SK-N-SH (cell line): ENCODE measurements around the gene MAPKAP1.

Experiments
- EP300 ChIP-seq, 2 experiments: IDR thresholded peaks; 2 replicates each; pipeline versions ENCODE4 v1.4.0 to v1.6.1; 2012; ENCODE audit warnings: borderline replicate concordance in 1 of 2, low read depth in 1 of 2, low read length in 1 of 2
- EZH2phosphoT487 ChIP-seq: fragments of 200-600 bp; sonication (generic); IDR thresholded peaks from 2 replicates; pipeline ENCODE4 v1.6.1; 2017; ENCODE audit warnings: low read depth, mixed run types, mild to moderate bottlenecking, antibody characterized with exemption, moderate library complexity, borderline replicate concordance
- MEF2A ChIP-seq: IDR thresholded peaks from 2 replicates; pipeline ENCODE4 v1.4.0; 2012; ENCODE audit warnings: low read depth, borderline replicate concordance
- MXI1 ChIP-seq: IDR thresholded peaks from 2 replicates; pipeline ENCODE4 v1.6.1; 2012; ENCODE audit warnings: mild to moderate bottlenecking, low read depth, low read length, improper control_type of control experiment
- NFIC ChIP-seq: IDR thresholded peaks from 2 replicates; pipeline ENCODE4 v1.4.0; 2012; ENCODE audit warnings: borderline replicate concordance
- POLR2AphosphoS5 ChIP-seq: IDR thresholded peaks from 2 replicates; pipeline ENCODE4 v1.6.1; 2012; ENCODE audit warnings: low read depth, low read length
- SMC3 ChIP-seq: IDR thresholded peaks from 2 replicates; pipeline ENCODE4 v1.6.1; 2012; ENCODE audit warnings: low read depth, low read length, improper control_type of control experiment
- TAF1 ChIP-seq: IDR thresholded peaks from 2 replicates; pipeline ENCODE4 v1.6.1; 2012; ENCODE audit warnings: low read depth, mild to moderate bottlenecking, low read length, moderate library complexity, borderline replicate concordance
- TCF12 ChIP-seq: IDR thresholded peaks from 2 replicates; pipeline ENCODE4 v1.4.0; 2012
- YY1 ChIP-seq: IDR thresholded peaks from 2 replicates; pipeline ENCODE4 v1.4.0; 2012; ENCODE audit warnings: low read depth, mild to moderate bottlenecking
- TF ChIP-seq, protein P1 (sequence below): IDR thresholded peaks from 2 replicates; pipeline ENCODE4 v1.4.0; 2012; ENCODE audit warnings: low read depth
- TF ChIP-seq, protein P2 (sequence below): fragments of 150-350 bp; IDR thresholded peaks from 2 replicates; pipeline ENCODE4 v1.6.1; 2016; ENCODE audit warnings: mild to moderate bottlenecking, low read depth, low read length
- TF ChIP-seq, protein P3 (sequence below): IDR thresholded peaks from 2 replicates; pipeline ENCODE4 v1.6.1; 2012; ENCODE audit warnings: mild to moderate bottlenecking, low read depth, low read length, moderate library complexity
- TF ChIP-seq, protein P4 (sequence below): fragments of 200-600 bp; sonication (generic); IDR thresholded peaks from 2 replicates; pipeline ENCODE4 v1.6.1; 2017; ENCODE audit warnings: antibody characterized with exemption, mild to moderate bottlenecking, moderate library complexity

DNA sequence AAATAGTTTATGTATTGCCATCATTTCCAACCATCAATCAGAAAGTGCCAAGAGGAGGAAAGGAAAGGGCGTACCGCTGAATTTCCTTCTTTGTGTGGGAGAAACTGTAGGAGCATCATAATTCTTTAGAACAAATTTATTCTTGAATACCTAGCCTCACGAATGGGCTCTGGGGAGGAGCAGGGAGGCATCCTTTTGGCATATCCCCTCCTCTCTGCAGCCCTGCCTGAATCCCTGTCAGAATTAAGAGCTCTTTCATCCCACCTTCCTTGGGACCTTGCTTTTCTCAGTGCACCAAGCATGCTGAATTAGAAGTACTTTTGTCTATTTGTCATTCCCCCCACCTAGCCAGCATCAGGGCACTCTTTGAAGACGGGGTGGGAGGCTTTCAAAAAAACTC is 189.4 kb downstream of the MAPKAP1 start:
- TF ChIP-seq SMC3 (no peak), YY1 (no peak), EZH2phosphoT487 (no peak), NFIC (no peak), TAF1 (no peak), TCF12 (no peak), POLR2AphosphoS5 (no peak), EP300 (IDR thresholded peaks at IDR 0.05; ENCODE audit: borderline replicate concordance in 1 of 2, low read depth in 1 of 2, low read length in 1 of 2) (no peak), MEF2A (no peak), MXI1 (no peak)
- TF ChIP-seq, protein P1, sequence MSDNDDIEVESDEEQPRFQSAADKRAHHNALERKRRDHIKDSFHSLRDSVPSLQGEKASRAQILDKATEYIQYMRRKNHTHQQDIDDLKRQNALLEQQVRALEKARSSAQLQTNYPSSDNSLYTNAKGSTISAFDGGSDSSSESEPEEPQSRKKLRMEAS = no peak
- TF ChIP-seq, protein P2, sequence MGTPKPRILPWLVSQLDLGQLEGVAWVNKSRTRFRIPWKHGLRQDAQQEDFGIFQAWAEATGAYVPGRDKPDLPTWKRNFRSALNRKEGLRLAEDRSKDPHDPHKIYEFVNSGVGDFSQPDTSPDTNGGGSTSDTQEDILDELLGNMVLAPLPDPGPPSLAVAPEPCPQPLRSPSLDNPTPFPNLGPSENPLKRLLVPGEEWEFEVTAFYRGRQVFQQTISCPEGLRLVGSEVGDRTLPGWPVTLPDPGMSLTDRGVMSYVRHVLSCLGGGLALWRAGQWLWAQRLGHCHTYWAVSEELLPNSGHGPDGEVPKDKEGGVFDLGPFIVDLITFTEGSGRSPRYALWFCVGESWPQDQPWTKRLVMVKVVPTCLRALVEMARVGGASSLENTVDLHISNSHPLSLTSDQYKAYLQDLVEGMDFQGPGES = no peak
- TF ChIP-seq, protein P3, sequence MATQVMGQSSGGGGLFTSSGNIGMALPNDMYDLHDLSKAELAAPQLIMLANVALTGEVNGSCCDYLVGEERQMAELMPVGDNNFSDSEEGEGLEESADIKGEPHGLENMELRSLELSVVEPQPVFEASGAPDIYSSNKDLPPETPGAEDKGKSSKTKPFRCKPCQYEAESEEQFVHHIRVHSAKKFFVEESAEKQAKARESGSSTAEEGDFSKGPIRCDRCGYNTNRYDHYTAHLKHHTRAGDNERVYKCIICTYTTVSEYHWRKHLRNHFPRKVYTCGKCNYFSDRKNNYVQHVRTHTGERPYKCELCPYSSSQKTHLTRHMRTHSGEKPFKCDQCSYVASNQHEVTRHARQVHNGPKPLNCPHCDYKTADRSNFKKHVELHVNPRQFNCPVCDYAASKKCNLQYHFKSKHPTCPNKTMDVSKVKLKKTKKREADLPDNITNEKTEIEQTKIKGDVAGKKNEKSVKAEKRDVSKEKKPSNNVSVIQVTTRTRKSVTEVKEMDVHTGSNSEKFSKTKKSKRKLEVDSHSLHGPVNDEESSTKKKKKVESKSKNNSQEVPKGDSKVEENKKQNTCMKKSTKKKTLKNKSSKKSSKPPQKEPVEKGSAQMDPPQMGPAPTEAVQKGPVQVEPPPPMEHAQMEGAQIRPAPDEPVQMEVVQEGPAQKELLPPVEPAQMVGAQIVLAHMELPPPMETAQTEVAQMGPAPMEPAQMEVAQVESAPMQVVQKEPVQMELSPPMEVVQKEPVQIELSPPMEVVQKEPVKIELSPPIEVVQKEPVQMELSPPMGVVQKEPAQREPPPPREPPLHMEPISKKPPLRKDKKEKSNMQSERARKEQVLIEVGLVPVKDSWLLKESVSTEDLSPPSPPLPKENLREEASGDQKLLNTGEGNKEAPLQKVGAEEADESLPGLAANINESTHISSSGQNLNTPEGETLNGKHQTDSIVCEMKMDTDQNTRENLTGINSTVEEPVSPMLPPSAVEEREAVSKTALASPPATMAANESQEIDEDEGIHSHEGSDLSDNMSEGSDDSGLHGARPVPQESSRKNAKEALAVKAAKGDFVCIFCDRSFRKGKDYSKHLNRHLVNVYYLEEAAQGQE = no peak
- TF ChIP-seq, protein P4, sequence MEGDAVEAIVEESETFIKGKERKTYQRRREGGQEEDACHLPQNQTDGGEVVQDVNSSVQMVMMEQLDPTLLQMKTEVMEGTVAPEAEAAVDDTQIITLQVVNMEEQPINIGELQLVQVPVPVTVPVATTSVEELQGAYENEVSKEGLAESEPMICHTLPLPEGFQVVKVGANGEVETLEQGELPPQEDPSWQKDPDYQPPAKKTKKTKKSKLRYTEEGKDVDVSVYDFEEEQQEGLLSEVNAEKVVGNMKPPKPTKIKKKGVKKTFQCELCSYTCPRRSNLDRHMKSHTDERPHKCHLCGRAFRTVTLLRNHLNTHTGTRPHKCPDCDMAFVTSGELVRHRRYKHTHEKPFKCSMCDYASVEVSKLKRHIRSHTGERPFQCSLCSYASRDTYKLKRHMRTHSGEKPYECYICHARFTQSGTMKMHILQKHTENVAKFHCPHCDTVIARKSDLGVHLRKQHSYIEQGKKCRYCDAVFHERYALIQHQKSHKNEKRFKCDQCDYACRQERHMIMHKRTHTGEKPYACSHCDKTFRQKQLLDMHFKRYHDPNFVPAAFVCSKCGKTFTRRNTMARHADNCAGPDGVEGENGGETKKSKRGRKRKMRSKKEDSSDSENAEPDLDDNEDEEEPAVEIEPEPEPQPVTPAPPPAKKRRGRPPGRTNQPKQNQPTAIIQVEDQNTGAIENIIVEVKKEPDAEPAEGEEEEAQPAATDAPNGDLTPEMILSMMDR = no peak
